Measurements from ENCODE around the gene TARP.

TARP gene

DNA sequence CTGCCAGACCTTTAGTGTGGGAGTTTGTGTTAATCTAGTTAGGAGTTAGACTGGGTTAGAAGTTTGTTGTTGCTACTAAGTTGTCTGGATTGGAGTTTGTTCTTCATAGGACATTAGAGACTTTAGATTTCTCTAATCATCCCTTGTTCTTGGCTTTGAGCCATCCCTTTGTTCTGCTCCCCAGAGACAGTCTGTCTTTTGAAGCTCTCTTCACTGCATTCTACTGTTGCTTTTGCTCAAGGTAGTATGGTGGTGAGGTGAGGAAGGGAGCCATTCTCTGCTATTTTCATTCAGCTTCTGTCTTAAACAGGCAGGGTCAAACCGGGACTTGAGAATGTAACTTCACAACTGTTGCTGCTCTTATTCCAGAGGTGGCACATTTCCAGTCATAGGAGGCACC lies 10.4 kb upstream of the TARP start:
- H2BK120ac ChIP-seq (ENCODE audit: low read depth, low read length) = no peak overlapping the region
- no peaks in the 10 kb centered on the region for H3K4me1 ChIP-seq (ENCODE audit: control insufficient read depth, low read depth, low read length)
- H3K79me2 ChIP-seq (ENCODE audit: control insufficient read depth, insufficient read depth, low read length) = no peaks in the 10 kb centered on the region
- H2AK5ac ChIP-seq (ENCODE audit: low read length) = no peak overlapping the region
- H3K9ac ChIP-seq (ENCODE audit: low read length) = no peak overlapping the region
- WGBS (ENCODE audit: extremely low coverage, insufficient coverage, low lambda C conversion rate) = no CpG with 5 or more reads among the region's 1 CpG
- H4K5ac ChIP-seq (ENCODE audit: low read length) = no peak overlapping the region
- H3K4me3 ChIP-seq (ENCODE audit: low read length) = no peak overlapping the region
- H4K8ac ChIP-seq (ENCODE audit: low read depth, low read length) = no peak overlapping the region
- no peak overlapping the region for H3K4ac ChIP-seq (ENCODE audit: low read depth, low read length)
- H3K27ac ChIP-seq (ENCODE audit: low read depth, low read length) = no peak overlapping the region
- H3K23ac ChIP-seq (ENCODE audit: low read length) = no peak overlapping the region
- DNase-seq = no peak
- no peak overlapping the region for H2BK15ac ChIP-seq (replicated peaks; ENCODE audit: low read depth)
- H3K56ac ChIP-seq (ENCODE audit: low read length) = no peak overlapping the region
- no peak overlapping the region for H3K18ac ChIP-seq (ENCODE audit: low read length)
- H2BK5ac ChIP-seq (ENCODE audit: low read length) = no peak overlapping the region
- H3K4me2 ChIP-seq (ENCODE audit: low read length) = no peak overlapping the region
- no peaks in the 10 kb centered on the region for H3K36me3 ChIP-seq (ENCODE audit: control insufficient read depth, insufficient read depth, low read length)
- no peaks in the 10 kb centered on the region for H3K79me1 ChIP-seq (ENCODE audit: low read length)
- no peaks in the 10 kb centered on the region for H3K27me3 ChIP-seq (ENCODE audit: insufficient read depth, low read length, poor library complexity)

- Histone ChIP-seq H3K79me1 (ENCODE audit: low read length) (no peaks in the 10 kb centered on the region), H3K18ac (ENCODE audit: low read length) (no peak overlapping the region), H2AK5ac (ENCODE audit: low read length) (no peak overlapping the region), H3K4me3 (ENCODE audit: low read length) (no peak overlapping the region), H2BK15ac (replicated peaks; ENCODE audit: low read depth) (no peak overlapping the region), H3K9ac (ENCODE audit: low read length) (no peak overlapping the region), H3K36me3 (ENCODE audit: control insufficient read depth, insufficient read depth, low read length) (no peaks in the 10 kb centered on the region), H3K56ac (ENCODE audit: low read length) (no peak overlapping the region), H3K27ac (ENCODE audit: low read depth, low read length) (no peak overlapping the region), H3K79me2 (ENCODE audit: control insufficient read depth, insufficient read depth, low read length) (no peaks in the 10 kb centered on the region), H2BK120ac (ENCODE audit: low read depth, low read length) (no peak overlapping the region), H4K5ac (ENCODE audit: low read length) (no peak overlapping the region), H3K23ac (ENCODE audit: low read length) (no peak overlapping the region), H2BK5ac (ENCODE audit: low read length) (no peak overlapping the region), H3K4me2 (ENCODE audit: low read length) (no peak overlapping the region), H3K4me1 (ENCODE audit: control insufficient read depth, low read depth, low read length) (no peaks in the 10 kb centered on the region), H4K8ac (ENCODE audit: low read depth, low read length) (no peak overlapping the region), H3K27me3 (ENCODE audit: insufficient read depth, low read length, poor library complexity) (no peaks in the 10 kb centered on the region), H3K4ac (ENCODE audit: low read depth, low read length) (no peak overlapping the region)
- no peak for DNase-seq
- no CpG with 5 or more reads among the region's 4 CpGs for WGBS (ENCODE audit: extremely low coverage, insufficient coverage, low lambda C conversion rate)
Observed at GRCh38 chr7:38283107-38283506, 9.7 kb upstream of the TARP start.

GRCh38 chr7:38282081-38282480 lies 8.6 kb upstream of the TARP start:
- no peaks in the 10 kb centered on the region for H3K27me3 ChIP-seq (ENCODE audit: insufficient read depth, low read length, poor library complexity)
- H2BK15ac ChIP-seq (replicated peaks; ENCODE audit: low read depth) = no peak overlapping the region
- H4K5ac ChIP-seq (ENCODE audit: low read length) = no peak overlapping the region
- no peak overlapping the region for H2BK5ac ChIP-seq (ENCODE audit: low read length)
- no peak overlapping the region for H3K9ac ChIP-seq (ENCODE audit: low read length)
- H3K18ac ChIP-seq (ENCODE audit: low read length) = no peak overlapping the region
- H3K4me2 ChIP-seq (ENCODE audit: low read length) = no peak overlapping the region
- WGBS (ENCODE audit: extremely low coverage, insufficient coverage, low lambda C conversion rate) = no CpG with 5 or more reads among the region's 3 CpGs
- no peak for DNase-seq
- no peak overlapping the region for H3K23ac ChIP-seq (ENCODE audit: low read length)
- no peak overlapping the region for H3K56ac ChIP-seq (ENCODE audit: low read length)
- H3K4ac ChIP-seq (ENCODE audit: low read depth, low read length) = no peak overlapping the region
- no peaks in the 10 kb centered on the region for H3K36me3 ChIP-seq (ENCODE audit: control insufficient read depth, insufficient read depth, low read length)
- no peak overlapping the region for H3K4me3 ChIP-seq (ENCODE audit: low read length)
- H3K79me1 ChIP-seq (ENCODE audit: low read length) = no peaks in the 10 kb centered on the region
- H3K27ac ChIP-seq (ENCODE audit: low read depth, low read length) = no peak overlapping the region
- H2BK120ac ChIP-seq (ENCODE audit: low read depth, low read length) = no peak overlapping the region
- H4K8ac ChIP-seq (ENCODE audit: low read depth, low read length) = no peak overlapping the region
- H3K4me1 ChIP-seq (ENCODE audit: control insufficient read depth, low read depth, low read length) = no peaks in the 10 kb centered on the region
- H2AK5ac ChIP-seq (ENCODE audit: low read length) = no peak overlapping the region
- H3K79me2 ChIP-seq (ENCODE audit: control insufficient read depth, insufficient read depth, low read length) = no peaks in the 10 kb centered on the region

DNA sequence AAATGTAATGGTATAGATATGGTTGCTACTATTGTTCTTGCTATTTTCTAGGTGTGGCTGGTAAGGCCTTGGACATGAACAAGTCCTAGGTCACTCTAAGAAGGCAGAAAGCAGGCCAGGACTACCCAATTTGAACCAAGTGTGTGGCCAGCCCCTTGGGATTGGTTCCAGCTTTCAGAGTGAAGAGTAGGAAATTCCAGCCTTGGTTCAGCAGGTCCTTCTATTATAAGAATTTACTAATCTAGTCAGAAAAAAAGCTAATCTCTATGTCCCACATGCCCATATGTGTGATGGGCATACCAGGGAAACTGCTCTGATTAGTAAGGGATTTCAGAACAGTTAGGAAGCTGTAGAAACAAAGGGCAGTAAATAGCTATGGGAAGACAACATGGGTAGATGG lies 7.8 kb upstream of the TARP start:
- Histone ChIP-seq H3K4me3 (ENCODE audit: low read length) (no peak overlapping the region), H3K4me1 (ENCODE audit: control insufficient read depth, low read depth, low read length) (no peaks in the 10 kb centered on the region), H3K4me2 (ENCODE audit: low read length) (no peak overlapping the region), H4K5ac (ENCODE audit: low read length) (no peak overlapping the region), H2BK15ac (replicated peaks; ENCODE audit: low read depth) (no peak overlapping the region), H4K8ac (ENCODE audit: low read depth, low read length) (no peak overlapping the region), H3K79me1 (ENCODE audit: low read length) (no peaks in the 10 kb centered on the region), H3K9ac (ENCODE audit: low read length) (no peak overlapping the region), H3K4ac (ENCODE audit: low read depth, low read length) (no peak overlapping the region), H3K36me3 (ENCODE audit: control insufficient read depth, insufficient read depth, low read length) (no peaks in the 10 kb centered on the region), H2BK120ac (ENCODE audit: low read depth, low read length) (no peak overlapping the region), H3K79me2 (ENCODE audit: control insufficient read depth, insufficient read depth, low read length) (no peaks in the 10 kb centered on the region), H3K27me3 (ENCODE audit: insufficient read depth, low read length, poor library complexity) (no peaks in the 10 kb centered on the region), H3K56ac (ENCODE audit: low read length) (no peak overlapping the region), H2AK5ac (ENCODE audit: low read length) (no peak overlapping the region), H2BK5ac (ENCODE audit: low read length) (no peak overlapping the region), H3K23ac (ENCODE audit: low read length) (no peak overlapping the region), H3K18ac (ENCODE audit: low read length) (no peak overlapping the region), H3K27ac (ENCODE audit: low read depth, low read length) (no peak overlapping the region)
- no peak for DNase-seq

DNA sequence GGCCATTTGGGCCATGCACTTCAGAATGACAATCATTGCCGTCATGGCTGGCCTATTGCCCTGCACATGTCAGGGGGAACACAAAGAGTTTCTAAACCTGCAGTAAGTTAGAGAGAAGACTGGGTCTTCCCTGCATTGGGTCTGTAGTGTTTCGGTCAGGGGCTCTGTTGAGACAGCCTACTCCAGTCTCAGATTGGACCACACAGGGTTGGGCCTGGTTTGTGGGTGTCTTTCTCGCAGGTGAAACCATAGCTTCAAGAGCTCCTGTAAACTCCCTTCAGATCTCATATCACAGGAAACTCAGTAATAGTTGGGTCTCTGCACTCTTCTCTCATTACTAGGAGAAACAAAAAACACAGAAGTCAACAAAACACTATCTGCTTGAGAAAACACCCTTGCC lies 7.3 kb upstream of the TARP start:
- H3K23ac ChIP-seq (ENCODE audit: low read length) = no peak overlapping the region
- H3K79me2 ChIP-seq (ENCODE audit: control insufficient read depth, insufficient read depth, low read length) = no peaks in the 10 kb centered on the region
- H3K4me2 ChIP-seq (ENCODE audit: low read length) = no peak overlapping the region
- no peak overlapping the region for H3K27ac ChIP-seq (ENCODE audit: low read depth, low read length)
- no peak overlapping the region for H3K9ac ChIP-seq (ENCODE audit: low read length)
- no peak overlapping the region for H2BK120ac ChIP-seq (ENCODE audit: low read depth, low read length)
- H4K5ac ChIP-seq (ENCODE audit: low read length) = no peak overlapping the region
- no peak overlapping the region for H3K4me3 ChIP-seq (ENCODE audit: low read length)
- H3K4ac ChIP-seq (ENCODE audit: low read depth, low read length) = no peak overlapping the region
- H2BK5ac ChIP-seq (ENCODE audit: low read length) = no peak overlapping the region
- H3K56ac ChIP-seq (ENCODE audit: low read length) = no peak overlapping the region
- H3K18ac ChIP-seq (ENCODE audit: low read length) = no peak overlapping the region
- H3K27me3 ChIP-seq (ENCODE audit: insufficient read depth, low read length, poor library complexity) = no peaks in the 10 kb centered on the region
- H3K4me1 ChIP-seq (ENCODE audit: control insufficient read depth, low read depth, low read length) = no peaks in the 10 kb centered on the region
- no peak overlapping the region for H2AK5ac ChIP-seq (ENCODE audit: low read length)
- no CpG with 5 or more reads among the region's 3 CpGs for WGBS (ENCODE audit: extremely low coverage, insufficient coverage, low lambda C conversion rate)
- H3K36me3 ChIP-seq (ENCODE audit: control insufficient read depth, insufficient read depth, low read length) = no peaks in the 10 kb centered on the region
- H3K79me1 ChIP-seq (ENCODE audit: low read length) = no peaks in the 10 kb centered on the region
- no peak overlapping the region for H4K8ac ChIP-seq (ENCODE audit: low read depth, low read length)
- H2BK15ac ChIP-seq (replicated peaks; ENCODE audit: low read depth) = no peak overlapping the region
- DNase-seq = no peak

DNA sequence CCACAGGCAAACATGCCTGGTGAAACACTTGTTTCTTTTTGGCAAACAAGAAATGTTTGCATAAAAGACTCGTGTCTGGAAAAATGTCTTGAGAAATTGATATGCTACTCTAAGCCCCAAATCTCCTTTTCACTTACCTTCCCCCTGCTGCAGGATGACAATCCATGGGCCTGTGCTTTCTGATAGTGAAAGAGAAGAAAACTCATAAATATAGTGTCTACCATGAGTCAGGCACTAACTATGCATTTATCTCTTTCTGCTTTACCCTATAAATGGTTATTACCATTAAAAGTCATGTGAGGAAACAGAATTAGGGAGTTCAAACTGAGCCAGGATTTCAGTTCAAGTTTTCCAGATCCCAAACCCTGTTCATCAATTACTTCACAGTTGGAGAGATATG lies 6.6 kb upstream of the TARP start:
- Histone ChIP-seq H3K4me3 (ENCODE audit: low read length) (no peak overlapping the region), H2BK15ac (replicated peaks; ENCODE audit: low read depth) (no peak overlapping the region), H2BK5ac (ENCODE audit: low read length) (no peak overlapping the region), H3K79me1 (ENCODE audit: low read length) (no peaks in the 10 kb centered on the region), H3K4me2 (ENCODE audit: low read length) (no peak overlapping the region), H3K27ac (ENCODE audit: low read depth, low read length) (no peak overlapping the region), H3K27me3 (ENCODE audit: insufficient read depth, low read length, poor library complexity) (no peaks in the 10 kb centered on the region), H4K8ac (ENCODE audit: low read depth, low read length) (peak overlapping the region; percentile 56), H3K23ac (ENCODE audit: low read length) (no peak overlapping the region), H3K18ac (ENCODE audit: low read length) (no peak overlapping the region), H3K4me1 (ENCODE audit: control insufficient read depth, low read depth, low read length) (no peaks in the 10 kb centered on the region), H4K5ac (ENCODE audit: low read length) (no peak overlapping the region), H3K36me3 (ENCODE audit: control insufficient read depth, insufficient read depth, low read length) (no peaks in the 10 kb centered on the region), H3K56ac (ENCODE audit: low read length) (no peak overlapping the region), H2BK120ac (ENCODE audit: low read depth, low read length) (no peak overlapping the region), H3K9ac (ENCODE audit: low read length) (no peak overlapping the region), H2AK5ac (ENCODE audit: low read length) (no peak overlapping the region), H3K79me2 (ENCODE audit: control insufficient read depth, insufficient read depth, low read length) (no peaks in the 10 kb centered on the region), H3K4ac (ENCODE audit: low read depth, low read length) (no peak overlapping the region)
- WGBS (ENCODE audit: extremely low coverage, insufficient coverage, low lambda C conversion rate) = no CpG with 5 or more reads among the region's 1 CpG
- DNase-seq = no peak

All from mesendoderm (in vitro differentiated cells).